Endothelial cell of umbilical vein (primary cell): ENCODE measurements around the gene NHLRC4. TPM values are rescaled to one million over a fixed set of nuclear protein-coding genes. Genes with fewer than 3 reads are reported as not detected.

Experiments
- BruUV-seq: library from RNA; stranded (reverse); fragments of 400-500 nt; replicated peaks from 2 replicates; lab custom pipeline; 2021; lab: Mats Ljungman, UMichigan
- CTCF ChIA-PET: fragments of 300-600, 350-600 bp; sonication (Branson Sonifier 250); formaldehyde crosslinking; loops from one replicate; lab custom pipeline; 2021; ENCODE audit warnings: antibody characterized with exemption, inconsistent platforms; lab: Charles Lee
- POLR2A ChIA-PET: fragments of 300-600, 350-600 bp; sonication (Branson Sonifier 250); formaldehyde crosslinking; loops from one replicate; lab custom pipeline; 2021; ENCODE audit warnings: antibody characterized with exemption, inconsistent platforms; lab: Charles Lee
- DNase-seq: peaks from one replicate; pipeline ENCODE4 v3.0.0-alpha.2; 2011; ENCODE audit warnings: low read depth, low spot score
- FAIRE-seq: peaks from 2 replicates; lab custom pipeline; 2011; peaks lifted over from hg19 to GRCh38; lab: Jason Lieb, UNC
- H2AFZ ChIP-seq: 2 replicates; pipeline ENCODE4 v1.6.0; 2012; ENCODE audit warnings: low read depth, low read length, control low read depth, inconsistent platforms
- H3K27ac ChIP-seq: 2 replicates; pipeline ENCODE4 v1.5.1; 2011; ENCODE audit warnings: low read depth, mild to moderate bottlenecking, control low read depth, low read length, moderate library complexity; ENCODE audit not compliant: insufficient read depth
- H3K27me3 ChIP-seq, 2 experiments: 2 replicates each; pipeline versions ENCODE4 v1.6.0 to v1.6.1; 2011; ENCODE audit warnings: low read length in 2 of 2, mixed read lengths in 1 of 2; ENCODE audit not compliant: control insufficient read depth in 2 of 2, insufficient read depth in 2 of 2
- H3K36me3 ChIP-seq, 2 experiments: 2 replicates in 1 of 2; 3 replicates in 1 of 2; pipeline ENCODE4 v1.5.1; 2011; ENCODE audit warnings: low read length in 2 of 2, mild to moderate bottlenecking in 1 of 2, moderate library complexity in 1 of 2; ENCODE audit not compliant: control insufficient read depth in 2 of 2, insufficient read depth in 2 of 2; ENCODE audit errors: extremely low read depth in 1 of 2
- H3K4me1 ChIP-seq: 3 replicates; pipeline ENCODE4 v1.5.1; 2011; ENCODE audit warnings: mild to moderate bottlenecking, low read length; ENCODE audit not compliant: control insufficient read depth, insufficient read depth; ENCODE audit errors: extremely low read depth
- H3K4me2 ChIP-seq: 2 replicates; pipeline ENCODE4 v1.6.1; 2011; ENCODE audit warnings: low read length, control low read depth, mixed read lengths; ENCODE audit not compliant: insufficient read depth
- H3K4me3 ChIP-seq, 3 experiments: fragments of 200-600 bp in 1 of 3; sonication (generic), shearing (Covaris generic) in 1 of 3; replicated peaks in 1 of 3; 2 replicates each; pipeline ENCODE4 v1.5.1; 2011 to 2016; ENCODE audit warnings: control low read depth in 3 of 3, low read length in 3 of 3, mild to moderate bottlenecking in 2 of 3, inconsistent platforms in 1 of 3, low read depth in 1 of 3, moderate library complexity in 1 of 3; ENCODE audit not compliant: insufficient read depth in 1 of 3
- H3K79me2 ChIP-seq: 2 replicates; pipeline ENCODE4 v1.6.0; 2012; ENCODE audit warnings: low read length, inconsistent platforms; ENCODE audit not compliant: control insufficient read depth, insufficient read depth
- H3K9ac ChIP-seq: replicated peaks from 2 replicates; pipeline ENCODE3; 2011; ENCODE audit warnings: low read length, control low read depth; ENCODE audit not compliant: insufficient read depth; ENCODE audit errors: extremely low read depth
- H3K9me1 ChIP-seq: replicated peaks from 3 replicates; pipeline ENCODE4 v1.6.0; 2011; ENCODE audit warnings: mild to moderate bottlenecking, low read length; ENCODE audit not compliant: control insufficient read depth, insufficient read depth; ENCODE audit errors: extremely low read depth
- H3K9me3 ChIP-seq: replicated peaks from 2 replicates; pipeline ENCODE4 v1.5.1; 2012; ENCODE audit warnings: low read length, inconsistent platforms; ENCODE audit not compliant: control insufficient read depth, insufficient read depth
- H4K20me1 ChIP-seq: replicated peaks from 2 replicates; pipeline ENCODE3; 2011; ENCODE audit warnings: mild to moderate bottlenecking, low read length; ENCODE audit not compliant: control insufficient read depth, insufficient read depth; ENCODE audit errors: extremely low read depth
- EZH2 ChIP-seq: IDR thresholded peaks from 2 replicates; pipeline ENCODE4 v1.6.1; 2012; ENCODE audit warnings: borderline replicate concordance, low read depth, mild to moderate bottlenecking, moderate library complexity, low read length, inconsistent platforms; ENCODE audit not compliant: severe bottlenecking
- FOS ChIP-seq: IDR thresholded peaks from 2 replicates; pipeline ENCODE4 v1.6.1; 2011; ENCODE audit warnings: mild to moderate bottlenecking, low read length, moderate library complexity, borderline replicate concordance; ENCODE audit not compliant: insufficient read depth
- GATA2 ChIP-seq: IDR thresholded peaks from 2 replicates; pipeline ENCODE4 v1.7.0; 2011; ENCODE audit warnings: low read depth, mild to moderate bottlenecking, moderate library complexity, mixed read lengths, low read length; ENCODE audit not compliant: insufficient read length, insufficient read depth
- JUN ChIP-seq: IDR thresholded peaks from 2 replicates; pipeline ENCODE4 v1.6.1; 2011; ENCODE audit warnings: borderline replicate concordance, low read depth; ENCODE audit not compliant: insufficient read length, insufficient read depth
- MYC ChIP-seq: IDR thresholded peaks from one replicate; pipeline ENCODE4 v1.6.1; 2011; ENCODE audit warnings: mild to moderate bottlenecking, low read depth, low read length
- POLR2A ChIP-seq: IDR thresholded peaks from 2 replicates; pipeline ENCODE4 v1.6.1; 2012; ENCODE audit warnings: low read depth, mild to moderate bottlenecking, control low read depth, low read length
- dilution Hi-C: fragments of 300-500 bp; cut with MboI; formaldehyde crosslinking; loops from one replicate; pipeline ENCODE4 v1.15.0; 2019; ENCODE audit warnings: low sequenced_read_pairs; ENCODE audit not compliant: extremely low pct_ligation_motif_present
- intact Hi-C: fragments of 100-400 bp; cut with micrococcal nuclease; formaldehyde crosslinking; loops from one replicate; pipeline ENCODE4 v1.10.0; 2022
- polyA plus RNA-seq, 4 experiments: library from polyadenylated mRNA; depleted of rRNA in 3 of 4; stranded (reverse) in 3 of 4; unstranded in 1 of 4; fragments of >200 nt; gene quantifications; 2 replicates each; pipeline versions ENCODE4 v1.2.1 to v1.2.3, GENCODE V29; 2011 to 2012; ENCODE audit warnings: missing spikeins in 1 of 4
- total RNA-seq: library from RNA; stranded (reverse); gene quantifications from 2 replicates; pipeline ENCODE4 v1.2.3, GENCODE V29; 2021
- TF ChIP-seq, protein P1 (sequence below), 2 donors: IDR thresholded peaks; 1 replicate in 1 of 2; 2 replicates in 1 of 2; pipeline ENCODE4 v1.5.1; 2011; ENCODE audit warnings: low read length in 2 of 2, mild to moderate bottlenecking in 2 of 2, moderate library complexity in 2 of 2, control low read depth in 1 of 2, inconsistent platforms in 1 of 2, low read depth in 1 of 2; ENCODE audit not compliant: insufficient read depth in 1 of 2; ENCODE audit errors: extremely low read depth in 1 of 2

Gene NHLRC4
- total and polyA plus RNA-seq, 2 donors (not counting 3 experiments of a cell fraction or from before 2014, with no cell fraction given) = 0.73 to 0.94 TPM

DNA sequence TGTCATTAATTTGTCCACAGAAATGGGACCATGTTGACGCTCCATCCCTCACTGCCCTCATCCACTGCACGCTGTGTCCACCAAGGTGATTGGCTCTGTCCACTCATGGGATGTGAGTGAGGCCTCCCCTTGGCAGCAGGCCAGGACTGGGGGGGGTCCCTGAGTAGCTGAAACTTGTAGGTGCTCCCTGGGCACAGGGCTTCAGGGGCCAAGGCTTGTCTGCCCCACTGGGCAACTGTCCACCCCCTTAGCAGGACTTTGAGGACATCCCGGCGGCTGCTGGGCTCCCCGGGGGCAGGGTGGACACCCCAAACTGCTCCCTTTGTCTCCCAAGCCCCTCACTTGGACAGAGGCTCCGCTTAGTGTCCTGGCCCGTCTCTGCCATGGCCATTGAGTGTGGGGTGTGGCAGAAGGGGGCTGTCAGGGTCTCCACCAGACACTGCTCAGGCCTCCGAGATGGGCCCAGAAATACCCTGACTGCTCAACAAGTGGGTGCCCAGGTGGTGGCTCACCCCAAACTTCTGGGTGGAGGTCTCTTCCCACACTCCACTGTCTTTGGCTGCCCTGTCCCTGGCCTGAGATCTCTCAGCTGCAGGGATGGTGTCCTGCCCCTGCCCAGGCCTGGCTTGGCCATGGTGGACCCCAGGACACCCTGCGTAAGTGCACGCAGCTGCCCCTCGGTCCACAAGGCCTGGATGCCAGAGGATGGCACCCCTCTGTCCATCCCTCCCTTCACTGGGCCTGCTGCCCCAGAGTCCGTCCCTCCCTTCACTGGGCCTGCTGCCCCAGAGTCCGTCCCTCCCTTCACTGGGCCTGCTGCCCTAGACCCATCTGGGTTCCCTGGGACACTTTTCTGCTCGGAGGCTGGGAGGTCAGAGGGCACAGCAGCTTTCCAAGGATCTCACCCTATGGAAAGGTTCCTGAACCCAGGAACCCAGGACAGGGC is 20.1 kb downstream of the NHLRC4 start:
- Histone ChIP-seq H3K27me3 (no peaks in the 10 kb centered on the region), H2AFZ (no peak overlapping the region), H3K4me2 (no peak overlapping the region), H3K9ac (no peak overlapping the region), H3K9me3 (no peaks in the 10 kb centered on the region), H3K36me3 (no peaks in the 10 kb centered on the region), H3K9me1 (no peaks in the 10 kb centered on the region), H3K4me1 (peaks cover 16% of the 10 kb centered on the region), H3K27ac (no peak overlapping the region), H4K20me1 (no peaks in the 10 kb centered on the region), H3K4me3 (no peak overlapping the region), H3K79me2 (peaks cover 16% of the 10 kb centered on the region)
- ChIA-PET POLR2A (interaction anchor here (0.7 kb wide), 1 partner anchor 18 kb away, joined by 4 read pairs; no protein-coding TSS in a partner anchor), CTCF (interaction anchor here (1.0 kb wide), 1 partner anchor 49 kb away, joined by 4 read pairs; the partner anchor contains the start of gene METTL26)
- DNase-seq = no peak
- no TSS peak for BruUV-seq
- intact Hi-C loops (loop anchor here (5.0 kb wide), 1 partner anchor 195 kb away; no protein-coding TSS in a partner anchor), dilution Hi-C loops (no loop called here)
- FAIRE-seq = no peak
- no peak for TF ChIP-seq GATA2
- no peak for TF ChIP-seq MYC
- TF ChIP-seq JUN = no peak
- no peak for TF ChIP-seq EZH2
- no peak for TF ChIP-seq FOS
- TF ChIP-seq POLR2A = peak; percentile 7
- TF ChIP-seq, protein P1, sequence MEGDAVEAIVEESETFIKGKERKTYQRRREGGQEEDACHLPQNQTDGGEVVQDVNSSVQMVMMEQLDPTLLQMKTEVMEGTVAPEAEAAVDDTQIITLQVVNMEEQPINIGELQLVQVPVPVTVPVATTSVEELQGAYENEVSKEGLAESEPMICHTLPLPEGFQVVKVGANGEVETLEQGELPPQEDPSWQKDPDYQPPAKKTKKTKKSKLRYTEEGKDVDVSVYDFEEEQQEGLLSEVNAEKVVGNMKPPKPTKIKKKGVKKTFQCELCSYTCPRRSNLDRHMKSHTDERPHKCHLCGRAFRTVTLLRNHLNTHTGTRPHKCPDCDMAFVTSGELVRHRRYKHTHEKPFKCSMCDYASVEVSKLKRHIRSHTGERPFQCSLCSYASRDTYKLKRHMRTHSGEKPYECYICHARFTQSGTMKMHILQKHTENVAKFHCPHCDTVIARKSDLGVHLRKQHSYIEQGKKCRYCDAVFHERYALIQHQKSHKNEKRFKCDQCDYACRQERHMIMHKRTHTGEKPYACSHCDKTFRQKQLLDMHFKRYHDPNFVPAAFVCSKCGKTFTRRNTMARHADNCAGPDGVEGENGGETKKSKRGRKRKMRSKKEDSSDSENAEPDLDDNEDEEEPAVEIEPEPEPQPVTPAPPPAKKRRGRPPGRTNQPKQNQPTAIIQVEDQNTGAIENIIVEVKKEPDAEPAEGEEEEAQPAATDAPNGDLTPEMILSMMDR (IDR thresholded peaks at IDR 0.05; ENCODE audit: extremely low read depth in 1 of 2, insufficient read depth in 1 of 2, low read depth in 1 of 2, low read length in 2 of 2) = no peak
